Vagina (tissue), 2 donors: ENCODE measurements around the gene PTPN12. TPM values are rescaled to one million over a fixed set of nuclear protein-coding genes. Genes with fewer than 3 reads are reported as not detected.
"Not testable (repeated sequence)": the region's sequence is repeated elsewhere in the genome, so short reads cannot be mapped to it uniquely, and the experiment has no call there.

ENCODE experiments used
- DNase-seq, 2 donors: peaks; one replicate each; pipeline ENCODE4 v3.0.0-alpha.2; 2017; ENCODE audit errors: extremely low spot score in 2 of 2
- H3K27ac ChIP-seq: fragments of 200-600 bp; sonication (generic); one replicate; pipeline ENCODE4 v1.5.1; 2019
- H3K27me3 ChIP-seq: fragments of 200-600 bp; sonication (generic); one replicate; pipeline ENCODE4 v1.5.1; 2019
- H3K36me3 ChIP-seq, 2 donors: fragments of 200-600 bp; sonication (generic); one replicate each; pipeline ENCODE4 v1.5.1; 2017 to 2019
- H3K4me1 ChIP-seq: fragments of 200-600 bp; sonication (generic); one replicate; pipeline ENCODE4 v1.5.1; 2019
- H3K4me3 ChIP-seq, 2 donors: fragments of 200-600 bp; sonication (generic); 1 replicate in 1 of 2; 2 replicates in 1 of 2; pipeline ENCODE4 v1.5.1; 2016 to 2019
- H3K9me3 ChIP-seq: fragments of 200-600 bp; sonication (generic); one replicate; pipeline ENCODE4 v1.5.1; 2019
- POLR2A ChIP-seq, 2 donors: fragments of 450-650 bp; IDR thresholded peaks; one replicate each; pipeline ENCODE4 v1.6.1; 2017; ENCODE audit warnings: antibody characterized with exemption in 2 of 2, mild to moderate bottlenecking in 2 of 2, moderate library complexity in 2 of 2
- POLR2AphosphoS5 ChIP-seq, 2 donors: sonication (generic); formaldehyde crosslinking; IDR thresholded peaks; one replicate each; pipeline ENCODE4 v1.9.0; 2017; ENCODE audit warnings: antibody characterized with exemption in 2 of 2, mild to moderate bottlenecking in 2 of 2, low read depth in 1 of 2; ENCODE audit not compliant: insufficient read depth in 1 of 2
- intact Hi-C: fragments of 100-400 bp; cut with DNase I; formaldehyde crosslinking; loops from one replicate; pipeline ENCODE4 v1.15.1; 2023
- total RNA-seq: library from RNA; depleted of rRNA; stranded (reverse); fragments of >200 nt; gene quantifications from one replicate; pipeline ENCODE4 v1.2.3, GENCODE V29; 2016
- TF ChIP-seq, protein P1 (sequence below), 3 experiments: fragments of 450-650 bp in 2 of 3; fragments of 200-600 bp in 1 of 3; sonication (generic) in 1 of 3; IDR thresholded peaks; one replicate each; pipeline ENCODE4 v1.5.1; 2017 to 2019; ENCODE audit warnings: antibody characterized with exemption in 3 of 3, mild to moderate bottlenecking in 2 of 3, moderate library complexity in 2 of 3

The PTPN12 gene
- total RNA-seq, 1 donor from 2014 or later: 106 TPM

DNA sequence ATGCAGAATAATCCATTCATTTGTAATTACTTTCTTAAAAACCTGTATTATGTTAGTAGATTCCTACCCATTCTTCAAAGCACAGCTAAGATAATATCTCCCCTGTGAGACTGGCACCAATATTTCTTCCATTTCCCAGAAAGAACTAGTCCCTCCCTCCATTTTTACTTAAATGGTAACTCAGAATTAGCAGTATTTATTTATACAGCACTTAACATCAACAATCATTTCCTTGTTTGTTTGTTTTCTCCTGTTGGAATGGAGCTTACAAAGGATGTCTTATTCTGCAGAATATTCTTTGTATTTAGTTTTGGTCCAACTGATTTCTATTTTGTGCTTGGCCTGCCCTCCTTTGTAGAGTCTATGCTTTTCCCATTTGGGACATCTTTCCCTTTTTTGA is 32.1 kb upstream of the PTPN12 start:
- H3K36me3 ChIP-seq: no peaks in the 10 kb centered on the region
- H3K4me1 ChIP-seq: no peaks in the 10 kb centered on the region
- no peak overlapping the region for H3K4me3 ChIP-seq
- H3K9me3 ChIP-seq: no peaks in the 10 kb centered on the region
- TF ChIP-seq POLR2A (IDR thresholded peaks at IDR 0.05): no peak
- TF ChIP-seq, protein P1, sequence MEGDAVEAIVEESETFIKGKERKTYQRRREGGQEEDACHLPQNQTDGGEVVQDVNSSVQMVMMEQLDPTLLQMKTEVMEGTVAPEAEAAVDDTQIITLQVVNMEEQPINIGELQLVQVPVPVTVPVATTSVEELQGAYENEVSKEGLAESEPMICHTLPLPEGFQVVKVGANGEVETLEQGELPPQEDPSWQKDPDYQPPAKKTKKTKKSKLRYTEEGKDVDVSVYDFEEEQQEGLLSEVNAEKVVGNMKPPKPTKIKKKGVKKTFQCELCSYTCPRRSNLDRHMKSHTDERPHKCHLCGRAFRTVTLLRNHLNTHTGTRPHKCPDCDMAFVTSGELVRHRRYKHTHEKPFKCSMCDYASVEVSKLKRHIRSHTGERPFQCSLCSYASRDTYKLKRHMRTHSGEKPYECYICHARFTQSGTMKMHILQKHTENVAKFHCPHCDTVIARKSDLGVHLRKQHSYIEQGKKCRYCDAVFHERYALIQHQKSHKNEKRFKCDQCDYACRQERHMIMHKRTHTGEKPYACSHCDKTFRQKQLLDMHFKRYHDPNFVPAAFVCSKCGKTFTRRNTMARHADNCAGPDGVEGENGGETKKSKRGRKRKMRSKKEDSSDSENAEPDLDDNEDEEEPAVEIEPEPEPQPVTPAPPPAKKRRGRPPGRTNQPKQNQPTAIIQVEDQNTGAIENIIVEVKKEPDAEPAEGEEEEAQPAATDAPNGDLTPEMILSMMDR (IDR thresholded peaks at IDR 0.05): no peak
- no peak for TF ChIP-seq POLR2AphosphoS5 (IDR thresholded peaks at IDR 0.05; ENCODE audit: insufficient read depth in 1 of 2, low read depth in 1 of 2)
- intact Hi-C loops: no loop called here
- no peaks in the 10 kb centered on the region for H3K27me3 ChIP-seq
- DNase-seq: no peak
- H3K27ac ChIP-seq: no peak overlapping the region

DNA sequence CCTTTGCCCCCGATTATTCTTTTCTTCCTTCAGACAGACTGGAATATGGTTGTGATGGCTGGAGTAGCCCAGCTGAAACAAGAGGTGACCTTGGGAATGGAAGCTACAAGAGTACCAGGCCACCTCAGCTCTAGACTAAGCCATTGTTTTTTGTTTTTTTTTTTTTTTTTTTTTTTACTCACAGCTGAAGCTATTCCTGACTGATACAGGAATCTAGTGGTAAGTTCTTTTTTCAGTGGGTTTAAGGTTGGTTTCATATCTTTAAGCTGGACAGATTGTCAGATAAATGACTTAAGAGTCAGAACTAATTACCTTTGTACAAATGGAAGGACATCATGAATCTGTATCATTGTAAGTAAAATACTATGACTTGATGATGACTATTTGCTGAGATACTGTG is 30.2 kb upstream of the PTPN12 start:
- Histone ChIP-seq H3K27ac (no peak overlapping the region), H3K4me3 (no peak overlapping the region), H3K36me3 (no peaks in the 10 kb centered on the region), H3K9me3 (no peaks in the 10 kb centered on the region), H3K4me1 (no peaks in the 10 kb centered on the region), H3K27me3 (no peaks in the 10 kb centered on the region)
- DNase-seq: no peak
- intact Hi-C loops: no loop called here
- TF ChIP-seq POLR2A (IDR thresholded peaks at IDR 0.05) (no peak), POLR2AphosphoS5 (IDR thresholded peaks at IDR 0.05; ENCODE audit: insufficient read depth in 1 of 2, low read depth in 1 of 2) (no peak)
- TF ChIP-seq, protein P1 (IDR thresholded peaks at IDR 0.05): no peak

- H3K36me3 ChIP-seq, H3K27me3 ChIP-seq, H3K27ac ChIP-seq, H3K4me1 ChIP-seq, H3K4me3 ChIP-seq, intact Hi-C loops, DNase-seq, H3K9me3 ChIP-seq: not testable (repeated sequence)
Measured at GRCh38 chr7:77513002-77513670, 24.0 kb upstream of the PTPN12 start.

- H3K36me3 ChIP-seq: no peaks in the 10 kb centered on the region
- no peak overlapping the region for H3K27ac ChIP-seq
- no peak overlapping the region for H3K4me3 ChIP-seq
- no peak for DNase-seq
- TF ChIP-seq POLR2AphosphoS5 (IDR thresholded peaks at IDR 0.05; ENCODE audit: insufficient read depth in 1 of 2, low read depth in 1 of 2): no peak
- TF ChIP-seq POLR2A (IDR thresholded peaks at IDR 0.05): no peak
- no peaks in the 10 kb centered on the region for H3K4me1 ChIP-seq
- no peaks in the 10 kb centered on the region for H3K27me3 ChIP-seq
- intact Hi-C loops: no loop called here
- no peaks in the 10 kb centered on the region for H3K9me3 ChIP-seq
Measured at GRCh38 chr7:77516085-77516484, 21.0 kb upstream of the PTPN12 start.

DNA sequence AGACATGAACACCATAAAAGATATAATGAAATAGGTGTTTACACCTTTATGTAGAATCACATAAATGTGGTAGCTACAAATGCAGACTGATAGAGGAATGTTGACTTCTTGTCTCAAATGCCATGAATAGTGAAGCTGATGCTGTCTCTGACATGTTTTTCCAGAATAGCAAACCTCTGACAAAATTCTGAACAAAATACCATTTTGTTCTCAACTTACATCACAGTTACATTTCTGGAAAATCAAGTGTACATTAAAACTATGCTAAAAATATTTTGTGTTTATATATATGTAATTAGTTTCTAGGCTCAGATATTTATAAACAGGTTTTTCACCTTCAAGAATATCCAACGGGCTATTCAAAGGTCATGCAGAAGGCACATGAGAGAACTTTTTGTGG is 16.8 kb upstream of the PTPN12 start:
- Histone ChIP-seq H3K9me3 (no peaks in the 10 kb centered on the region), H3K27ac (no peak overlapping the region), H3K27me3 (no peaks in the 10 kb centered on the region), H3K36me3 (no peaks in the 10 kb centered on the region), H3K4me3 (no peak overlapping the region), H3K4me1 (no peaks in the 10 kb centered on the region)
- no peak for DNase-seq
- intact Hi-C loops: loop anchor here (10.0 kb wide), 1 partner anchor 55 kb away; no protein-coding TSS in a partner anchor
- TF ChIP-seq, protein P1 (IDR thresholded peaks at IDR 0.05): no peak
- TF ChIP-seq POLR2A (IDR thresholded peaks at IDR 0.05) (no peak), POLR2AphosphoS5 (IDR thresholded peaks at IDR 0.05; ENCODE audit: insufficient read depth in 1 of 2, low read depth in 1 of 2) (no peak)

GRCh38 chr7:77521537-77521936 is 15.6 kb upstream of the PTPN12 start:
- intact Hi-C loops: loop anchor here (10.0 kb wide), 1 partner anchor 57 kb away; no protein-coding TSS in a partner anchor
- H3K4me3 ChIP-seq, DNase-seq, H3K36me3 ChIP-seq, H3K9me3 ChIP-seq, H3K27ac ChIP-seq, H3K27me3 ChIP-seq, H3K4me1 ChIP-seq: not testable (repeated sequence)
